H9 (cell line): ENCODE results near the gene ZHX3. TPM values are rescaled to one million over a fixed set of nuclear protein-coding genes. Genes with fewer than 3 reads are reported as not detected.
A peak's percentile ranks its signal among the peaks of the same experiment; 100 is the strongest.

Experiments
- DNase-seq: peaks from one replicate; pipeline ENCODE4 v3.0.0-alpha.2; 2017
- H2AFZ ChIP-seq: one replicate; pipeline ENCODE4 v1.6.1; 2013; ENCODE audit warnings: mild to moderate bottlenecking, low read length, control low read depth, moderate library complexity
- H2AK5ac ChIP-seq: 2 replicates; pipeline ENCODE4 v1.6.1; 2013; ENCODE audit warnings: low read length, control low read depth, mixed read lengths; ENCODE audit not compliant: insufficient read length
- H2BK120ac ChIP-seq: one replicate; pipeline ENCODE4 v1.6.1; 2013; ENCODE audit warnings: low read depth, mild to moderate bottlenecking, low read length, control low read depth, inconsistent platforms; ENCODE audit not compliant: poor library complexity, severe bottlenecking
- H2BK12ac ChIP-seq: 2 replicates; pipeline ENCODE4 v1.6.1; 2013; ENCODE audit warnings: low read length, control low read depth, mixed read lengths, low read depth; ENCODE audit not compliant: insufficient read length
- H2BK15ac ChIP-seq: 2 replicates; pipeline ENCODE4 v1.6.1; 2013; ENCODE audit warnings: low read depth, low read length, control low read depth
- H2BK20ac ChIP-seq: one replicate; pipeline ENCODE4 v1.6.1; 2013; ENCODE audit warnings: low read depth, mild to moderate bottlenecking, low read length, control low read depth, inconsistent platforms; ENCODE audit not compliant: poor library complexity, severe bottlenecking
- H2BK5ac ChIP-seq: 2 replicates; pipeline ENCODE4 v1.6.1; 2013; ENCODE audit warnings: low read length, control low read depth, mixed read lengths; ENCODE audit not compliant: insufficient read length
- H3K14ac ChIP-seq: 2 replicates; pipeline ENCODE4 v1.6.1; 2013; ENCODE audit warnings: low read length, control low read depth; ENCODE audit not compliant: insufficient read depth
- H3K18ac ChIP-seq: 2 replicates; pipeline ENCODE4 v1.6.1; 2013; ENCODE audit warnings: low read depth, mild to moderate bottlenecking, mixed read lengths, low read length, control low read depth; ENCODE audit not compliant: insufficient read length
- H3K23ac ChIP-seq: 2 replicates; pipeline ENCODE4 v1.6.1; 2013; ENCODE audit warnings: low read length, control low read depth, mixed read lengths, low read depth; ENCODE audit not compliant: insufficient read length
- H3K23me2 ChIP-seq: 2 replicates; pipeline ENCODE4 v1.6.1; 2013; ENCODE audit warnings: low read depth, mild to moderate bottlenecking, mixed read lengths, low read length, control low read depth; ENCODE audit not compliant: insufficient read length, poor library complexity, severe bottlenecking
- H3K27ac ChIP-seq: 2 replicates; pipeline ENCODE4 v1.5.1; 2013; ENCODE audit warnings: low read length, control low read depth, mixed read lengths, low read depth; ENCODE audit not compliant: insufficient read length
- H3K27me3 ChIP-seq: 2 replicates; pipeline ENCODE4 v1.6.1; 2013; ENCODE audit warnings: low read length, control low read depth, inconsistent platforms; ENCODE audit not compliant: insufficient read depth
- H3K4ac ChIP-seq: 2 replicates; pipeline ENCODE4 v1.6.1; 2013; ENCODE audit warnings: low read depth, mild to moderate bottlenecking, control low read depth, inconsistent platforms, low read length, moderate library complexity
- H3K4me1 ChIP-seq: 2 replicates; pipeline ENCODE4 v1.6.1; 2013; ENCODE audit warnings: low read length, control low read depth, inconsistent platforms; ENCODE audit not compliant: insufficient read depth
- H3K4me2 ChIP-seq: 2 replicates; pipeline ENCODE4 v1.6.1; 2013; ENCODE audit warnings: low read length, control low read depth, mixed read lengths; ENCODE audit not compliant: insufficient read length, insufficient read depth
- H3K56ac ChIP-seq: 2 replicates; pipeline ENCODE4 v1.6.1; 2013; ENCODE audit warnings: low read depth, mild to moderate bottlenecking, mixed read lengths, low read length, control low read depth; ENCODE audit not compliant: insufficient read length
- H3K79me1 ChIP-seq: 2 replicates; pipeline ENCODE4 v1.6.1; 2013; ENCODE audit warnings: low read depth, mild to moderate bottlenecking, moderate library complexity, low read length, control low read depth, inconsistent platforms; ENCODE audit not compliant: insufficient read depth, poor library complexity, severe bottlenecking
- H3K79me2 ChIP-seq: 2 replicates; pipeline ENCODE4 v1.6.1; 2013; ENCODE audit warnings: low read length, control low read depth, inconsistent platforms; ENCODE audit not compliant: insufficient read depth
- H3K9ac ChIP-seq: 2 replicates; pipeline ENCODE4 v1.6.1; 2013; ENCODE audit warnings: low read length, control low read depth, mixed read lengths; ENCODE audit not compliant: insufficient read length; ENCODE audit errors: extremely low read depth
- H3K9me3 ChIP-seq: one replicate; pipeline ENCODE4 v1.6.1; 2013; ENCODE audit warnings: low read depth, low read length, inconsistent platforms; ENCODE audit not compliant: control insufficient read depth
- H3T11ph ChIP-seq: one replicate; pipeline ENCODE4 v1.6.1; 2013; ENCODE audit warnings: mild to moderate bottlenecking, low read length, control low read depth, inconsistent platforms
- H4K20me1 ChIP-seq: one replicate; pipeline ENCODE4 v1.6.1; 2013; ENCODE audit not compliant: control insufficient read depth, insufficient read length, insufficient read depth
- H4K5ac ChIP-seq: 2 replicates; pipeline ENCODE4 v1.6.1; 2013; ENCODE audit warnings: low read depth, mild to moderate bottlenecking, mixed read lengths, low read length, control low read depth; ENCODE audit not compliant: insufficient read length
- H4K8ac ChIP-seq: replicated peaks from 2 replicates; pipeline ENCODE4 v1.6.1; 2013; ENCODE audit warnings: low read length, control low read depth, mixed read lengths, low read depth; ENCODE audit not compliant: insufficient read length
- H4K91ac ChIP-seq: 2 replicates; pipeline ENCODE4 v1.6.1; 2013; ENCODE audit warnings: low read depth, mild to moderate bottlenecking, moderate library complexity, mixed read lengths, low read length, control low read depth; ENCODE audit not compliant: insufficient read length
- H3K27ac Mint-ChIP-seq, 3 experiments: 2 replicates in 2 of 3; 3 replicates in 1 of 3; pipeline ENCODE4 v1.8.0; 2020 to 2021; ENCODE audit warnings: mixed read lengths in 3 of 3, mild to moderate bottlenecking in 1 of 3, moderate library complexity in 1 of 3
- H3K27me3 Mint-ChIP-seq: 2 replicates; pipeline ENCODE4 v1.8.0; 2021; ENCODE audit warnings: low read depth, mild to moderate bottlenecking, moderate library complexity, mixed read lengths
- H3K36me3 Mint-ChIP-seq, 3 experiments: 2 replicates in 2 of 3; 3 replicates in 1 of 3; pipeline ENCODE4 v1.8.0; 2020 to 2021; ENCODE audit warnings: low read depth in 3 of 3, mixed read lengths in 3 of 3; ENCODE audit not compliant: insufficient read depth in 1 of 3
- H3K4me1 Mint-ChIP-seq, 2 experiments: 2 replicates each; pipeline ENCODE4 v1.8.0; 2020; ENCODE audit warnings: mixed read lengths in 2 of 2
- H3K4me3 Mint-ChIP-seq, 2 experiments: 2 replicates in 1 of 2; 3 replicates in 1 of 2; pipeline ENCODE4 v1.8.0; 2020 to 2021; ENCODE audit warnings: mild to moderate bottlenecking in 2 of 2, mixed read lengths in 2 of 2, moderate library complexity in 1 of 2
- H3K9me3 Mint-ChIP-seq, 2 experiments: 2 replicates in 1 of 2; 3 replicates in 1 of 2; pipeline ENCODE4 v1.8.0; 2020; ENCODE audit warnings: mild to moderate bottlenecking in 2 of 2, mixed read lengths in 2 of 2, moderate library complexity in 1 of 2
- CTCF ChIP-seq: fragments of 200-600 bp; sonication (generic); conservative IDR thresholded peaks from 3 replicates; pipeline ENCODE4 v1.8.0; 2021; ENCODE audit warnings: antibody characterized with exemption, mild to moderate bottlenecking
- WGBS: extraction: QIAGEN DNeasy Blood & Tissue Kit; methylation state at CpG from one replicate; pipeline ENCODE4 v1.1.7; 2013; ENCODE audit warnings: missing lambda C conversion rate, low lambda C conversion rate, mixed read lengths; ENCODE audit not compliant: insufficient read length; ENCODE audit errors: extremely low coverage; 5-methylcytosine and 5-hydroxymethylcytosine counted together
- total RNA-seq: library from RNA; stranded (reverse); gene quantifications from 2 replicates; pipeline ENCODE4 v1.2.1, GENCODE V29; 2021

The ZHX3 gene
- total RNA-seq, 1 experiment from 2014 or later: 4.4 TPM

GRCh38 chr20:41166201-41167117 is 151.1 kb downstream of the ZHX3 start:
- H2AFZ ChIP-seq: no peak overlapping the region
- H3K18ac ChIP-seq: no peak overlapping the region
- H3K9ac ChIP-seq: no peak overlapping the region
- H4K8ac ChIP-seq: no peak overlapping the region
- no peak overlapping the region for H3K4ac ChIP-seq
- H3K27ac Mint-ChIP-seq: peak overlapping the region in 2 of 3 experiments; percentile 17 to 45; a peak in 4 of 7 replicates
- no peaks in the 10 kb centered on the region for H3K27me3 Mint-ChIP-seq
- H3K23ac ChIP-seq: no peak overlapping the region
- H4K20me1 ChIP-seq: no peaks in the 10 kb centered on the region
- no peak for DNase-seq
- no peak overlapping the region for H2AK5ac ChIP-seq
- H2BK120ac ChIP-seq: no peak overlapping the region
- H2BK12ac ChIP-seq: no peak overlapping the region
- no peak overlapping the region for H4K91ac ChIP-seq
- no peaks in the 10 kb centered on the region for H3K9me3 Mint-ChIP-seq
- no peak overlapping the region for H4K5ac ChIP-seq
- no peak for TF ChIP-seq CTCF
- no peaks in the 10 kb centered on the region for H3K27me3 ChIP-seq
- no peak overlapping the region for H3K56ac ChIP-seq
- no peak overlapping the region for H3K4me3 Mint-ChIP-seq
- no peaks in the 10 kb centered on the region for H3K23me2 ChIP-seq
- no peaks in the 10 kb centered on the region for H3K4me1 ChIP-seq
- H3T11ph ChIP-seq: no peak overlapping the region
- no peaks in the 10 kb centered on the region for H3K79me2 ChIP-seq
- H3K4me2 ChIP-seq: no peak overlapping the region
- no peak overlapping the region for H2BK20ac ChIP-seq
- H2BK5ac ChIP-seq: no peak overlapping the region
- no peaks in the 10 kb centered on the region for H3K9me3 ChIP-seq
- no peaks in the 10 kb centered on the region for H3K4me1 Mint-ChIP-seq
- H2BK15ac ChIP-seq: no peak overlapping the region
- no peaks in the 10 kb centered on the region for H3K79me1 ChIP-seq
- H3K36me3 Mint-ChIP-seq: peaks cover 66 to 94% (median 91%) of the 10 kb centered on the region in 3 experiments
- H3K14ac ChIP-seq: no peak overlapping the region
- no peak overlapping the region for H3K27ac ChIP-seq
- WGBS: no CpG with 5 or more reads among the region's 27 CpGs
